Measurements from ENCODE around the gene ARL4C. TPM values are rescaled to one million over a fixed set of nuclear protein-coding genes. Genes with fewer than 3 reads are reported as not detected.

The ARL4C gene
- total and polyA plus RNA-seq, 8 donors: 15.8 to 28.5 (median 24.2) TPM

DNA sequence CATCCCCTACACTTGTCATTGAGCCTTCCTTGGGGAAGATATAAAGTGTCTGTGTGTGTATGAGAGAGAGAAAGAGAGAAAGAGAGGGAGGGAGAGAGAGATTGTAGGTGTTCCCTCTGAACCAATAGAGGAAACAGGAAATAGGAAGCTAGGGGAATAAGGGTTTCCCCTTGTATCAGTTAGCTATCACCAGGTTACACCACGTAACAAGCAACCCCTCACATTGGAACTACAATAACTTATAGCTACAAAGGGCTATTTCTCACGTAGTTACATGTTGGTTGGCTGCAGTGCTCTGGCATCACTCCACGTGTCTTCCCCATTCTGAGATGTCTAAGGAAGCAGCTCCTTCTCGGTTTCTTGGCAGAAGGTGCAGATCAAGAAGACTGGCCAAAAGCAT, 41.0 kb upstream of the ARL4C start:
- DNase-seq (no peak), ATAC-seq (no peak)
- intact Hi-C loops (cut with DNase I): no loop called here
- Histone ChIP-seq H3K27me3 (no peaks in the 10 kb centered on the region), H3K4me3 (no peak overlapping the region), H3K27ac (no peak overlapping the region), H3K4me1 (no peaks in the 10 kb centered on the region), H3K9me3 (peaks cover 0 to 9% of the 10 kb centered on the region in 2 donors), H3K36me3 (no peaks in the 10 kb centered on the region)
- TF ChIP-seq, protein P1, sequence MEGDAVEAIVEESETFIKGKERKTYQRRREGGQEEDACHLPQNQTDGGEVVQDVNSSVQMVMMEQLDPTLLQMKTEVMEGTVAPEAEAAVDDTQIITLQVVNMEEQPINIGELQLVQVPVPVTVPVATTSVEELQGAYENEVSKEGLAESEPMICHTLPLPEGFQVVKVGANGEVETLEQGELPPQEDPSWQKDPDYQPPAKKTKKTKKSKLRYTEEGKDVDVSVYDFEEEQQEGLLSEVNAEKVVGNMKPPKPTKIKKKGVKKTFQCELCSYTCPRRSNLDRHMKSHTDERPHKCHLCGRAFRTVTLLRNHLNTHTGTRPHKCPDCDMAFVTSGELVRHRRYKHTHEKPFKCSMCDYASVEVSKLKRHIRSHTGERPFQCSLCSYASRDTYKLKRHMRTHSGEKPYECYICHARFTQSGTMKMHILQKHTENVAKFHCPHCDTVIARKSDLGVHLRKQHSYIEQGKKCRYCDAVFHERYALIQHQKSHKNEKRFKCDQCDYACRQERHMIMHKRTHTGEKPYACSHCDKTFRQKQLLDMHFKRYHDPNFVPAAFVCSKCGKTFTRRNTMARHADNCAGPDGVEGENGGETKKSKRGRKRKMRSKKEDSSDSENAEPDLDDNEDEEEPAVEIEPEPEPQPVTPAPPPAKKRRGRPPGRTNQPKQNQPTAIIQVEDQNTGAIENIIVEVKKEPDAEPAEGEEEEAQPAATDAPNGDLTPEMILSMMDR (IDR thresholded peaks at IDR 0.05): no peak

DNA sequence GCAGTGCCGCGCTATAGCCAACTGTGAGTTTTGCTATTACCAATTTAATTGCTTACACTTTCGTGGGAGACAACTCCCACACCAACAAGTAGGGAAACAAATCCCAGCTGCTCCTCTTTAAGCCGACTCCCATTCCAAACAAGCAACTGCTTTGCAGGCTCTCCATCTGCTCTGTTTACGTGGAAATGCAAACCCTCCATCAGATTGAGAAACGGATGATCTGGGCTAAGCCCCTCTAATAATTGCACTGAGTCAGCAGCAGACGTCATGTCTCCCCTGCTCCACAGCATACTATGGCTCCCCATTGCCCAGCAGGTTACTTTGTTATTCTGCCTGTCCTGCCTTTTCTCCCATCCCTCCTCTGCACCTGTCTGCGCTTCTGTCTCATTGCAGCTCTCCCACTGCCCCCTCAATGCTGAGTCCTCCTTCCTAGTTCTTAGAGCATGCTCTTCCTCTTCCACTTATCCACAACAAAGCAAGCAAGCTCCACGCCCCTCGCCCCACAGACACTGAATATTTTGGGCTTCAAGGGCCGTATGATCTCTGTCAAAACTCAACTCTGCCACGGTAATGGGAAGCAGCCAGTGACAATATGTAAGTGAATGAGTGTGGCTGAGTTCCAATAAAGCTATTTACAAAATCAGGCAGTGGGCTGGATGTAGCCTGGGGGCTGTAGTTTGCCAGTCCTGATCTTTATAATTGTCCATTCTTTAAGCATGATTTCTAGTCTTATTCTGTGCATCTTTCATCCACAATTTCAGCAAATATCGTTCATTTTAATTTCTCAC, 39.5 kb upstream of the ARL4C start:
- TF ChIP-seq, protein P1 (IDR thresholded peaks at IDR 0.05): no peak
- Histone ChIP-seq H3K4me3 (no peak overlapping the region), H3K4me1 (no peaks in the 10 kb centered on the region), H3K9me3 (peaks cover 0 to 9% of the 10 kb centered on the region in 2 donors), H3K36me3 (no peaks in the 10 kb centered on the region), H3K27ac (no peak overlapping the region), H3K27me3 (peaks cover 0 to 4% of the 10 kb centered on the region in 2 donors)
- ATAC-seq (no peak), DNase-seq (no peak)
- intact Hi-C loops (cut with DNase I): no loop called here

DNA sequence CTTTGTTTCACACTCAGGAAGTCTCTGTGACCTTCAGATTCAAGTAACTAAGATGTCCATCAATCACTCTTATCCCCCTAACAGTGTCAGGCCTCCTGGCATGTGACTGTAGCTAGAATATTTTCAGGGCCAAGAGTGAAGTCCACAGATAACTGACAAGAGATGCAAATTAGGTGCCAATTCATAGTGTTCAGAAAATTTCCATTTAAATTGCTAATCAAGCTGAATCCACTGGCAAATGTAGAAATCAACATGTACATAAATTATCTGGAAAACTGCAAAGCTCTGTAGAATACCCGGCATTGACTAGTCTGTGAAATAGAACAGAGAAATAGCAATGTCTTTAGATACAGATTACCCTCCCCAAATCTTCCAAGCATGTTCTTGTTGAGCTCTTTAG, 38.6 kb upstream of the ARL4C start:
- no peak overlapping the region for H3K4me3 ChIP-seq
- H3K9me3 ChIP-seq: peaks cover 0 to 9% of the 10 kb centered on the region in 2 donors
- intact Hi-C loops (cut with DNase I): no loop called here
- DNase-seq (no peak), ATAC-seq (no peak)
- peaks cover 0 to 6% of the 10 kb centered on the region in 2 donors for H3K27me3 ChIP-seq
- H3K4me1 ChIP-seq: no peaks in the 10 kb centered on the region
- H3K36me3 ChIP-seq: no peaks in the 10 kb centered on the region
- H3K27ac ChIP-seq: no peak overlapping the region
- TF ChIP-seq, protein P1 (IDR thresholded peaks at IDR 0.05): no peak

DNA sequence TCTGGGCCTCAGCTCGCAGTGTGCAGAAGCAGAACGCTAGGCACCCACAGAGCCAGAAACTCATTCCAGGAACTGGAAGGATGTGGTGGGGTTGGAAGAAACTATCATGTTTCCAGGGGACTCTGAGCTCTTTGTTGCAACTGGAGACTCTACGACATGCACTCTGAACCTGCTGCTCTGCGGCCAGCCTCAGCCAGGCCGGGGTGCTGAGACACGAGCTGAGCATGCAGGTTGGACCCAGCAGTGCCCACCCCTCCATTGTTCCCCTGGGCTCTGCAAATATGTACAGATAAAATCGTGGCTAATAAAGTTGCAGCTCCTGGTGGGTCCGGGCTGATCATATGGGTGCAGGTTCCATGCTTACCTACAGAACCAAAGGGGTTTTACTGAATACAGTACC, 37.6 kb upstream of the ARL4C start:
- TF ChIP-seq, protein P1 (IDR thresholded peaks at IDR 0.05): no peak
- no peak overlapping the region for H3K4me3 ChIP-seq
- H3K4me1 ChIP-seq: no peaks in the 10 kb centered on the region
- DNase-seq (no peak), ATAC-seq (no peak)
- no peaks in the 10 kb centered on the region for H3K36me3 ChIP-seq
- peaks cover 0 to 6% of the 10 kb centered on the region in 2 donors for H3K27me3 ChIP-seq
- intact Hi-C loops (cut with DNase I): no loop called here
- peaks cover 0 to 9% of the 10 kb centered on the region in 2 donors for H3K9me3 ChIP-seq
- no peak overlapping the region for H3K27ac ChIP-seq

DNA sequence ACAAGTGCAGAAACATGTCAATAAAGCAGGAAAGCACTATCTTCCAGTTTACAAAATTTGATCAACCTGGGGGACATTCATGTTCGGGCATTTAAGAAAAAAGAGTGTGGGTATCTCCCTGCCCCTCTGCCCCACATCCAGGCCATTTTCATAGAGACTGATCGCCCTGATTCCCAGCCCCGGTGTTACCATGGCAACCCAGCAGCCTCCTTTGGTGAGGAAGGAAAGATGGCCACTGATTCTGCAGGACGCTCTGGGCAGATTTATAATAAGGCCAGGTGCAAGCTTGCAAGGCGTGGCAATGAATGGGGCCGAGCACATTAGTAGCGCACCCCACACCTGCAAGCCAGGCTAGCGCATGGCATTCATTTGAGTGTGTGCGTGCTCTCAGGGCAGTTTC, 36.7 kb upstream of the ARL4C start:
- Histone ChIP-seq H3K4me3 (no peak overlapping the region), H3K4me1 (no peaks in the 10 kb centered on the region), H3K36me3 (no peaks in the 10 kb centered on the region), H3K27ac (no peak overlapping the region), H3K27me3 (peaks cover 0 to 6% of the 10 kb centered on the region in 2 donors), H3K9me3 (peaks cover 0 to 4% of the 10 kb centered on the region in 2 donors)
- DNase-seq (no peak), ATAC-seq (no peak)
- TF ChIP-seq, protein P1 (IDR thresholded peaks at IDR 0.05): no peak
- intact Hi-C loops (cut with DNase I): no loop called here

Measured in left lung (tissue), 10 donors.